ENCODE results near the gene CIZ1. TPM values are rescaled to one million over a fixed set of nuclear protein-coding genes. Genes with fewer than 3 reads are reported as not detected.

The CIZ1 gene
- total and polyA plus RNA-seq, 9 of the 15 experiments (the other 6 are each of a cell fraction or from before 2014, with no cell fraction given), result 6.6 to 329 (median 87.8) TPM

DNA sequence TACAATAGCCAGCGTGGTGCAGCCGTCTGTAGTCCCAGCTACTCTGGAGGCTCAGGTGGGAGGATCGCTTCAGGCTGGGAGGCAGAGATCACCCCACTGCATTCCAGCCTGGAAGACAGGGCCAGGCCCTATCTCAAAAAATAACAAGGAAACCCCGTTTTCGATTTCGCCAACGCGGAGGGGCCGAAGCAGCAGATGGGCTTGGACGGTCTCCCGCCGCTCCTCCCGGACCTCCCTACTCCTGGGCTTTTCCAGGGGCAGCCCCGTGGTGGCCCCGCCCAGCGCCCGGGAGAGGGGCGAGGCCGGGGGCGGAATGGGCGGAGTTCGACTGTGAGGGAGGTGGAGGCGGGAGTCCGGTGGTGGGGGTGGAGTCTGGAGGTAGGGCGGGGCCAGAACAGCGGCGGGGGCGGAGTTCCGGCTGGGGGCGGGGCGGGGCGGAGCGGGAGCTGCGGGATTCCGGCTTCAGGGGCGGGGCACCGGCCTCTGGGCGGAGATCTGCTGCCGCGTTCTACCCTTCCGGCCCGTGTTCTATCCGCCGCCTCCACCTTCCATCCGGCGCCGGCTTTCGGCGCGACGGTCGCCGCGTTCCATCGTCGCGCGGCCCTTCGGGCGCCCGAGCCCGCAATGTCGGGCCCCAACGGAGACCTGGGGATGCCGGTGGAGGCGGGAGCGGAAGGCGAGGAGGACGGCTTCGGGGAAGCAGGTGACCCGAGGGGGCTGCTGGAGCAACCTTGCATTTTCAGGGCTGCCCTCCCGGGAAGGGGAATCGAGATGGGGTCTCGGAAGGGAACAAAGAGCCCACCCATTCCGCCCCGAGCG, 31.4 kb downstream of the CIZ1 start, which contains the start of gene BBLN (continued):
- TF ChIP-seq TAF9B (IDR thresholded peaks at IDR 0.05; ENCODE audit: partially characterized antibody) (no peak), TCFL5 (CRISPR knock-in tag; conservative IDR thresholded peaks at IDR 0.05) (peak; percentile 70), POLR2AphosphoS5 (IDR thresholded peaks at IDR 0.05; ENCODE audit: control insufficient read depth, insufficient read depth, low read depth, low read length) (peak; percentile 92), POLR2B (IDR thresholded peaks at IDR 0.05; ENCODE audit: low read depth, partially characterized antibody) (peak; percentile 92), ZNF384 (IDR thresholded peaks at IDR 0.05; ENCODE audit: low read depth, low read length) (peak; percentile 64; the same call in 1 of the 2 replicates), ZNF224 (CRISPR knock-in tag; IDR thresholded peaks at IDR 0.05) (no peak), DACH1 (IDR thresholded peaks at IDR 0.05; ENCODE audit: partially characterized antibody) (no peak), TAL1 (IDR thresholded peaks at IDR 0.05) (no peak), NR2C2 (CRISPR knock-in tag; IDR thresholded peaks at IDR 0.05) (no peak), NR2C2 (tag; IDR thresholded peaks at IDR 0.05) (no peak), ZNF77 (CRISPR knock-in tag; IDR thresholded peaks at IDR 0.05) (no peak), XRCC3 (IDR thresholded peaks at IDR 0.05) (no peak), THRAP3 (IDR thresholded peaks at IDR 0.05; ENCODE audit: borderline replicate concordance) (no peak), CBFA2T3 (IDR thresholded peaks at IDR 0.05) (no peak), ZNF124 (CRISPR knock-in tag; IDR thresholded peaks at IDR 0.05) (no peak), MTA1 (IDR thresholded peaks at IDR 0.05; ENCODE audit: borderline replicate concordance) (peak; percentile 97), CBX1 (IDR thresholded peaks at IDR 0.05; ENCODE audit: low read depth) (no peak), ZNF232 (CRISPR knock-in tag; IDR thresholded peaks at IDR 0.05) (no peak), NELFE (IDR thresholded peaks at IDR 0.05; ENCODE audit: insufficient read depth, insufficient read length) (no peak)
- TF ChIP-seq, protein P1, sequence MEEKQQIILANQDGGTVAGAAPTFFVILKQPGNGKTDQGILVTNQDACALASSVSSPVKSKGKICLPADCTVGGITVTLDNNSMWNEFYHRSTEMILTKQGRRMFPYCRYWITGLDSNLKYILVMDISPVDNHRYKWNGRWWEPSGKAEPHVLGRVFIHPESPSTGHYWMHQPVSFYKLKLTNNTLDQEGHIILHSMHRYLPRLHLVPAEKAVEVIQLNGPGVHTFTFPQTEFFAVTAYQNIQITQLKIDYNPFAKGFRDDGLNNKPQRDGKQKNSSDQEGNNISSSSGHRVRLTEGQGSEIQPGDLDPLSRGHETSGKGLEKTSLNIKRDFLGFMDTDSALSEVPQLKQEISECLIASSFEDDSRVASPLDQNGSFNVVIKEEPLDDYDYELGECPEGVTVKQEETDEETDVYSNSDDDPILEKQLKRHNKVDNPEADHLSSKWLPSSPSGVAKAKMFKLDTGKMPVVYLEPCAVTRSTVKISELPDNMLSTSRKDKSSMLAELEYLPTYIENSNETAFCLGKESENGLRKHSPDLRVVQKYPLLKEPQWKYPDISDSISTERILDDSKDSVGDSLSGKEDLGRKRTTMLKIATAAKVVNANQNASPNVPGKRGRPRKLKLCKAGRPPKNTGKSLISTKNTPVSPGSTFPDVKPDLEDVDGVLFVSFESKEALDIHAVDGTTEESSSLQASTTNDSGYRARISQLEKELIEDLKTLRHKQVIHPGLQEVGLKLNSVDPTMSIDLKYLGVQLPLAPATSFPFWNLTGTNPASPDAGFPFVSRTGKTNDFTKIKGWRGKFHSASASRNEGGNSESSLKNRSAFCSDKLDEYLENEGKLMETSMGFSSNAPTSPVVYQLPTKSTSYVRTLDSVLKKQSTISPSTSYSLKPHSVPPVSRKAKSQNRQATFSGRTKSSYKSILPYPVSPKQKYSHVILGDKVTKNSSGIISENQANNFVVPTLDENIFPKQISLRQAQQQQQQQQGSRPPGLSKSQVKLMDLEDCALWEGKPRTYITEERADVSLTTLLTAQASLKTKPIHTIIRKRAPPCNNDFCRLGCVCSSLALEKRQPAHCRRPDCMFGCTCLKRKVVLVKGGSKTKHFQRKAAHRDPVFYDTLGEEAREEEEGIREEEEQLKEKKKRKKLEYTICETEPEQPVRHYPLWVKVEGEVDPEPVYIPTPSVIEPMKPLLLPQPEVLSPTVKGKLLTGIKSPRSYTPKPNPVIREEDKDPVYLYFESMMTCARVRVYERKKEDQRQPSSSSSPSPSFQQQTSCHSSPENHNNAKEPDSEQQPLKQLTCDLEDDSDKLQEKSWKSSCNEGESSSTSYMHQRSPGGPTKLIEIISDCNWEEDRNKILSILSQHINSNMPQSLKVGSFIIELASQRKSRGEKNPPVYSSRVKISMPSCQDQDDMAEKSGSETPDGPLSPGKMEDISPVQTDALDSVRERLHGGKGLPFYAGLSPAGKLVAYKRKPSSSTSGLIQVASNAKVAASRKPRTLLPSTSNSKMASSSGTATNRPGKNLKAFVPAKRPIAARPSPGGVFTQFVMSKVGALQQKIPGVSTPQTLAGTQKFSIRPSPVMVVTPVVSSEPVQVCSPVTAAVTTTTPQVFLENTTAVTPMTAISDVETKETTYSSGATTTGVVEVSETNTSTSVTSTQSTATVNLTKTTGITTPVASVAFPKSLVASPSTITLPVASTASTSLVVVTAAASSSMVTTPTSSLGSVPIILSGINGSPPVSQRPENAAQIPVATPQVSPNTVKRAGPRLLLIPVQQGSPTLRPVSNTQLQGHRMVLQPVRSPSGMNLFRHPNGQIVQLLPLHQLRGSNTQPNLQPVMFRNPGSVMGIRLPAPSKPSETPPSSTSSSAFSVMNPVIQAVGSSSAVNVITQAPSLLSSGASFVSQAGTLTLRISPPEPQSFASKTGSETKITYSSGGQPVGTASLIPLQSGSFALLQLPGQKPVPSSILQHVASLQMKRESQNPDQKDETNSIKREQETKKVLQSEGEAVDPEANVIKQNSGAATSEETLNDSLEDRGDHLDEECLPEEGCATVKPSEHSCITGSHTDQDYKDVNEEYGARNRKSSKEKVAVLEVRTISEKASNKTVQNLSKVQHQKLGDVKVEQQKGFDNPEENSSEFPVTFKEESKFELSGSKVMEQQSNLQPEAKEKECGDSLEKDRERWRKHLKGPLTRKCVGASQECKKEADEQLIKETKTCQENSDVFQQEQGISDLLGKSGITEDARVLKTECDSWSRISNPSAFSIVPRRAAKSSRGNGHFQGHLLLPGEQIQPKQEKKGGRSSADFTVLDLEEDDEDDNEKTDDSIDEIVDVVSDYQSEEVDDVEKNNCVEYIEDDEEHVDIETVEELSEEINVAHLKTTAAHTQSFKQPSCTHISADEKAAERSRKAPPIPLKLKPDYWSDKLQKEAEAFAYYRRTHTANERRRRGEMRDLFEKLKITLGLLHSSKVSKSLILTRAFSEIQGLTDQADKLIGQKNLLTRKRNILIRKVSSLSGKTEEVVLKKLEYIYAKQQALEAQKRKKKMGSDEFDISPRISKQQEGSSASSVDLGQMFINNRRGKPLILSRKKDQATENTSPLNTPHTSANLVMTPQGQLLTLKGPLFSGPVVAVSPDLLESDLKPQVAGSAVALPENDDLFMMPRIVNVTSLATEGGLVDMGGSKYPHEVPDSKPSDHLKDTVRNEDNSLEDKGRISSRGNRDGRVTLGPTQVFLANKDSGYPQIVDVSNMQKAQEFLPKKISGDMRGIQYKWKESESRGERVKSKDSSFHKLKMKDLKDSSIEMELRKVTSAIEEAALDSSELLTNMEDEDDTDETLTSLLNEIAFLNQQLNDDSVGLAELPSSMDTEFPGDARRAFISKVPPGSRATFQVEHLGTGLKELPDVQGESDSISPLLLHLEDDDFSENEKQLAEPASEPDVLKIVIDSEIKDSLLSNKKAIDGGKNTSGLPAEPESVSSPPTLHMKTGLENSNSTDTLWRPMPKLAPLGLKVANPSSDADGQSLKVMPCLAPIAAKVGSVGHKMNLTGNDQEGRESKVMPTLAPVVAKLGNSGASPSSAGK (IDR thresholded peaks at IDR 0.05), result no peak

All from K562 (cell line).